DLD1 (cell line): ENCODE results near the gene USP3.
"Not testable (repeated sequence)": the region's sequence is repeated elsewhere in the genome, so short reads cannot be mapped to it uniquely, and the experiment has no call there.

ENCODE experiments used
- in situ Hi-C: cut with HindIII; loops from 2 replicates; pipeline ENCODE4 v1.10.0; 2017; ENCODE audit warnings: low sequenced_read_pairs

The USP3 gene

GRCh38 chr15:63509955-63510940 lies 5.9 kb downstream of the USP3 start:
- in situ Hi-C loops = no loop called here

GRCh38 chr15:63512148-63512547 lies 7.8 kb downstream of the USP3 start:
- in situ Hi-C loops = no loop called here

GRCh38 chr15:63513271-63513670 lies 8.9 kb downstream of the USP3 start:
- in situ Hi-C loops = no loop called here

GRCh38 chr15:63513728-63514127 lies 9.3 kb downstream of the USP3 start:
- in situ Hi-C loops = no loop called here

- in situ Hi-C loops = no loop called here
Observed at GRCh38 chr15:63514531-63514943, 10.1 kb downstream of the USP3 start.

GRCh38 chr15:63517202-63517601 lies 12.8 kb downstream of the USP3 start:
- in situ Hi-C loops = no loop called here

GRCh38 chr15:63517628-63518027 lies 13.2 kb downstream of the USP3 start:
- in situ Hi-C loops = no loop called here

GRCh38 chr15:63519041-63519440 lies 14.6 kb downstream of the USP3 start:
- in situ Hi-C loops = no loop called here

- in situ Hi-C loops = no loop called here
Observed at GRCh38 chr15:63519548-63520178, 15.3 kb downstream of the USP3 start.

GRCh38 chr15:63520462-63520861 lies 16.1 kb downstream of the USP3 start:
- in situ Hi-C loops = not testable (repeated sequence)

- in situ Hi-C loops = no loop called here
Observed at GRCh38 chr15:63522225-63522578, 17.8 kb downstream of the USP3 start.

- in situ Hi-C loops = no loop called here
Observed at GRCh38 chr15:63523306-63523990, 19.1 kb downstream of the USP3 start.

GRCh38 chr15:63524316-63525015 lies 20.1 kb downstream of the USP3 start:
- in situ Hi-C loops = no loop called here

- in situ Hi-C loops = no loop called here
Observed at GRCh38 chr15:63526401-63526800, 22.0 kb downstream of the USP3 start.

- in situ Hi-C loops = no loop called here
Observed at GRCh38 chr15:63528138-63528659, 23.8 kb downstream of the USP3 start.

- in situ Hi-C loops = no loop called here
Observed at GRCh38 chr15:63530235-63530634, 25.8 kb downstream of the USP3 start.

GRCh38 chr15:63530752-63531299 lies 26.4 kb downstream of the USP3 start:
- in situ Hi-C loops = no loop called here

- in situ Hi-C loops = no loop called here
Observed at GRCh38 chr15:63531586-63531985, 27.2 kb downstream of the USP3 start.

- in situ Hi-C loops = no loop called here
Observed at GRCh38 chr15:63532307-63532744, 27.9 kb downstream of the USP3 start.

- in situ Hi-C loops = not testable (repeated sequence)
Observed at GRCh38 chr15:63534888-63535287, 30.5 kb downstream of the USP3 start.
